Measurements from ENCODE around the gene HPDL. TPM values are rescaled to one million over a fixed set of nuclear protein-coding genes. Genes with fewer than 3 reads are reported as not detected.

HPDL gene
- polyA plus RNA-seq, 1 donor (not counting 4 experiments of a cell fraction or from before 2014, with no cell fraction given) = 0.14 TPM

GRCh38 chr1:45354838-45355237 lies 28.1 kb downstream of the HPDL start:
- FAIRE-seq (no peak), DNase-seq (ENCODE audit: low read depth, low spot score) (no peak)
- TF ChIP-seq EZH2 (IDR thresholded peaks at IDR 0.05; ENCODE audit: low read length) = no peak
- TF ChIP-seq CTCF (optimal IDR thresholded peaks at IDR 0.05 in 1 of 3, IDR thresholded peaks at IDR 0.05 in 1 of 3, conservative IDR thresholded peaks at IDR 0.05 in 1 of 3; ENCODE audit: extremely low read depth in 1 of 3, insufficient read depth in 2 of 3, low read length in 3 of 3) = no peak
- no peaks in the 10 kb centered on the region for H3K27me3 ChIP-seq (ENCODE audit: control insufficient read depth, extremely low read depth, insufficient read depth, low read length)
- H4K20me1 ChIP-seq (ENCODE audit: control insufficient read depth, extremely low read depth, insufficient read depth, low read length) = no peaks in the 10 kb centered on the region
- no peaks in the 10 kb centered on the region for H3K9me1 ChIP-seq (ENCODE audit: control insufficient read depth, extremely low read depth, insufficient read depth, low read length)
- H2AFZ ChIP-seq (ENCODE audit: control insufficient read depth, low read length) = no peak overlapping the region
- H3K9ac ChIP-seq (ENCODE audit: control insufficient read depth, extremely low read depth, insufficient read depth, low read length) = no peak overlapping the region
- H3K79me2 ChIP-seq (ENCODE audit: control insufficient read depth, insufficient read depth, low read length) = no peaks in the 10 kb centered on the region
- H3K27ac ChIP-seq (ENCODE audit: control insufficient read depth, insufficient read depth, low read length) = no peak overlapping the region
- no peak overlapping the region for H3K4me3 ChIP-seq (ENCODE audit: control insufficient read depth in 2 of 3, extremely low read depth in 1 of 3, insufficient read depth in 2 of 3, low read depth in 1 of 3, low read length in 3 of 3)
- H3K4me2 ChIP-seq (ENCODE audit: control insufficient read depth, extremely low read depth, insufficient read depth, low read depth, low read length) = no peak overlapping the region
- peaks cover 12% of the 10 kb centered on the region for H3K4me1 ChIP-seq (ENCODE audit: control insufficient read depth, extremely low read depth, insufficient read depth, low read length)
- dilution Hi-C loops (cut with MboI; ENCODE audit: extremely low pct_ligation_motif_present, low sequenced_read_pairs) = no loop called here
- no peaks in the 10 kb centered on the region for H3K36me3 ChIP-seq (ENCODE audit: control insufficient read depth in 2 of 2, extremely low read depth in 1 of 2, insufficient read depth in 2 of 2, low read length in 2 of 2)
- no peaks in the 10 kb centered on the region for H3K9me3 ChIP-seq (ENCODE audit: control insufficient read depth, low read depth, low read length)

- Histone ChIP-seq H4K20me1 (ENCODE audit: control insufficient read depth, extremely low read depth, insufficient read depth, low read length) (no peaks in the 10 kb centered on the region), H3K4me3 (ENCODE audit: control insufficient read depth in 2 of 3, extremely low read depth in 1 of 3, insufficient read depth in 2 of 3, low read depth in 1 of 3, low read length in 3 of 3) (no peak overlapping the region), H3K4me2 (ENCODE audit: control insufficient read depth, extremely low read depth, insufficient read depth, low read depth, low read length) (no peak overlapping the region), H3K9me3 (ENCODE audit: control insufficient read depth, low read depth, low read length) (no peaks in the 10 kb centered on the region), H3K9me1 (ENCODE audit: control insufficient read depth, extremely low read depth, insufficient read depth, low read length) (no peaks in the 10 kb centered on the region), H3K27me3 (ENCODE audit: control insufficient read depth, extremely low read depth, insufficient read depth, low read length) (no peaks in the 10 kb centered on the region), H3K36me3 (ENCODE audit: control insufficient read depth in 2 of 2, extremely low read depth in 1 of 2, insufficient read depth in 2 of 2, low read length in 2 of 2) (no peaks in the 10 kb centered on the region), H2AFZ (ENCODE audit: control insufficient read depth, low read length) (no peak overlapping the region), H3K79me2 (ENCODE audit: control insufficient read depth, insufficient read depth, low read length) (no peaks in the 10 kb centered on the region), H3K4me1 (ENCODE audit: control insufficient read depth, extremely low read depth, insufficient read depth, low read length) (peaks cover 18% of the 10 kb centered on the region), H3K27ac (ENCODE audit: control insufficient read depth, insufficient read depth, low read length) (no peak overlapping the region), H3K9ac (ENCODE audit: control insufficient read depth, extremely low read depth, insufficient read depth, low read length) (no peak overlapping the region)
- no peak for FAIRE-seq
- TF ChIP-seq CTCF (optimal IDR thresholded peaks at IDR 0.05 in 1 of 3, IDR thresholded peaks at IDR 0.05 in 1 of 3, conservative IDR thresholded peaks at IDR 0.05 in 1 of 3; ENCODE audit: extremely low read depth in 1 of 3, insufficient read depth in 2 of 3, low read length in 3 of 3) = no peak
- TF ChIP-seq EZH2 (IDR thresholded peaks at IDR 0.05; ENCODE audit: low read length) = no peak
- no peak for DNase-seq (ENCODE audit: low read depth, low spot score)
- dilution Hi-C loops (cut with MboI; ENCODE audit: extremely low pct_ligation_motif_present, low sequenced_read_pairs) = no loop called here
Measured at GRCh38 chr1:45355683-45356082, 29.0 kb downstream of the HPDL start.
